ENCODE results near the gene OPCML.

GRCh38 chr11:132981131-132981956, 551.0 kb downstream of the OPCML start:
- TF ChIP-seq, protein P1, sequence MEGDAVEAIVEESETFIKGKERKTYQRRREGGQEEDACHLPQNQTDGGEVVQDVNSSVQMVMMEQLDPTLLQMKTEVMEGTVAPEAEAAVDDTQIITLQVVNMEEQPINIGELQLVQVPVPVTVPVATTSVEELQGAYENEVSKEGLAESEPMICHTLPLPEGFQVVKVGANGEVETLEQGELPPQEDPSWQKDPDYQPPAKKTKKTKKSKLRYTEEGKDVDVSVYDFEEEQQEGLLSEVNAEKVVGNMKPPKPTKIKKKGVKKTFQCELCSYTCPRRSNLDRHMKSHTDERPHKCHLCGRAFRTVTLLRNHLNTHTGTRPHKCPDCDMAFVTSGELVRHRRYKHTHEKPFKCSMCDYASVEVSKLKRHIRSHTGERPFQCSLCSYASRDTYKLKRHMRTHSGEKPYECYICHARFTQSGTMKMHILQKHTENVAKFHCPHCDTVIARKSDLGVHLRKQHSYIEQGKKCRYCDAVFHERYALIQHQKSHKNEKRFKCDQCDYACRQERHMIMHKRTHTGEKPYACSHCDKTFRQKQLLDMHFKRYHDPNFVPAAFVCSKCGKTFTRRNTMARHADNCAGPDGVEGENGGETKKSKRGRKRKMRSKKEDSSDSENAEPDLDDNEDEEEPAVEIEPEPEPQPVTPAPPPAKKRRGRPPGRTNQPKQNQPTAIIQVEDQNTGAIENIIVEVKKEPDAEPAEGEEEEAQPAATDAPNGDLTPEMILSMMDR (IDR thresholded peaks at IDR 0.05; ENCODE audit: low read depth, low read length, poor library complexity, severe bottlenecking): no peak
- no peak for TF ChIP-seq EZH2phosphoT487 (IDR thresholded peaks at IDR 0.05; ENCODE audit: borderline replicate concordance, low read length)

All from DOHH2 (cell line).